C4-2B (cell line): ENCODE measurements around the gene DENND2A.

Experiments used
- ZFX ChIP-seq: fragments of 450-650 bp; IDR thresholded peaks from 2 replicates; pipeline ENCODE4 v1.6.1; 2017
- TF ChIP-seq, protein P1 (sequence below): fragments of 450-650 bp; conservative IDR thresholded peaks from 2 replicates; pipeline ENCODE4 v1.5.1; 2017; ENCODE audit warnings: mild to moderate bottlenecking

DNA sequence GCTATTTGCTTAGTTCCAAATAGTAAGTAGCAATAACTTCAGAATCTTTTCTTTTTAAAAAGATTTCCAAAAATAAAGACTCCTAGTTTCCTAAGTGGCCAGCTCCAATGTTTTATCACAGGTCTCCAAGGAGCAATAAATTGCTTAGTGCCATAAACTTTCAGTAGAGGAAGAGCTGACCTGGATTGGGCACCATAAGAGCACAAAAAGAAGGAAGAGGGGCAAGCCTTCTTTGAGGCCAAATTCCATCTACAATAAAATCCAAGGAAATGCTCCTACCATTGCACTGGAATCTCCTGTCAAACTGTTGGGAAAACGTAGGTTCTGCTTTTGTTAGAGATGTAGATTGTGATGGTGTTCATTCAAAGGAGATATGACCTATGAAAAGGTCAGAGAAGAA lies 64.0 kb downstream of the DENND2A start:
- TF ChIP-seq, protein P1, sequence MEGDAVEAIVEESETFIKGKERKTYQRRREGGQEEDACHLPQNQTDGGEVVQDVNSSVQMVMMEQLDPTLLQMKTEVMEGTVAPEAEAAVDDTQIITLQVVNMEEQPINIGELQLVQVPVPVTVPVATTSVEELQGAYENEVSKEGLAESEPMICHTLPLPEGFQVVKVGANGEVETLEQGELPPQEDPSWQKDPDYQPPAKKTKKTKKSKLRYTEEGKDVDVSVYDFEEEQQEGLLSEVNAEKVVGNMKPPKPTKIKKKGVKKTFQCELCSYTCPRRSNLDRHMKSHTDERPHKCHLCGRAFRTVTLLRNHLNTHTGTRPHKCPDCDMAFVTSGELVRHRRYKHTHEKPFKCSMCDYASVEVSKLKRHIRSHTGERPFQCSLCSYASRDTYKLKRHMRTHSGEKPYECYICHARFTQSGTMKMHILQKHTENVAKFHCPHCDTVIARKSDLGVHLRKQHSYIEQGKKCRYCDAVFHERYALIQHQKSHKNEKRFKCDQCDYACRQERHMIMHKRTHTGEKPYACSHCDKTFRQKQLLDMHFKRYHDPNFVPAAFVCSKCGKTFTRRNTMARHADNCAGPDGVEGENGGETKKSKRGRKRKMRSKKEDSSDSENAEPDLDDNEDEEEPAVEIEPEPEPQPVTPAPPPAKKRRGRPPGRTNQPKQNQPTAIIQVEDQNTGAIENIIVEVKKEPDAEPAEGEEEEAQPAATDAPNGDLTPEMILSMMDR: no peak
- TF ChIP-seq ZFX: no peak
